A673 (cell line): ENCODE data around the gene SRGAP1.

Source experiments
- EZH2 ChIP-seq: fragments of 200-600 bp; sonication (generic); IDR thresholded peaks from 2 replicates; pipeline ENCODE4 v1.6.1; 2017; ENCODE audit warnings: borderline replicate concordance, low read depth, mild to moderate bottlenecking, mixed read lengths, antibody characterized with exemption, low read length; ENCODE audit not compliant: poor library complexity, severe bottlenecking
- TF ChIP-seq, protein P1 (sequence below): fragments of 300-800, 200-600 bp; sonication (generic); conservative IDR thresholded peaks from 2 replicates; pipeline ENCODE4 v1.5.1; 2017; ENCODE audit warnings: low read depth, mild to moderate bottlenecking, antibody characterized with exemption, low read length, moderate library complexity, mixed read lengths

DNA sequence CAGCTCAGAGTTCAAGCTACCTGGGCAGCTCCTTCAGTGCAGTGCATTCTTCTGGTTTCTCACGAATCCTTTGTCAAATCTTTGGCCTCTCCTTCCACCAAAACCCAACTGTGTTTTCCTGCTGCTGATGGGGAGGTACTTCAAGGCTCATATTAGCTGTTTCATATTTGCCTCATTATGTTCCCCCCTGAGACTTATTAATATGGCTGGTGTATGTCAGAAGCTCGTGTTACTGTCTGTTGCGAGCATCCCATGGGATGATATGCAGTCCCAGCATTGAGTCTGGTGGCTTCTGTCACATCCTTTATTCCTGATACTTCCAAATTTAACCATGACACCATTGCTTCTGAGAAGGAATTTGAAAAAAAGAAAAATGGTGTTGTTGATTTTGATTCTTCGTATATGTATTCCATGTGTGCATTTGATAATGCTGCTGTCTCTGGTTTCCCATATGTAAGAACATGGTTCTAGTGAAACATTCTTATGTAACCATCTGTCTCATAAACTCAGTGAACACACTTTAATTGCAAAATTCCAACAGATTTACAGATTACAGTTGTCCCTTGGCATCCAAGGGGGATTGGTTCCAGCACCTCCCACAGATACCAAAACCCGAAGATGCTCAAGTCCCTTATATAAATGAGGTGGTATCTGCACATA lies 228.5 kb downstream of the SRGAP1 start:
- TF ChIP-seq, protein P1, sequence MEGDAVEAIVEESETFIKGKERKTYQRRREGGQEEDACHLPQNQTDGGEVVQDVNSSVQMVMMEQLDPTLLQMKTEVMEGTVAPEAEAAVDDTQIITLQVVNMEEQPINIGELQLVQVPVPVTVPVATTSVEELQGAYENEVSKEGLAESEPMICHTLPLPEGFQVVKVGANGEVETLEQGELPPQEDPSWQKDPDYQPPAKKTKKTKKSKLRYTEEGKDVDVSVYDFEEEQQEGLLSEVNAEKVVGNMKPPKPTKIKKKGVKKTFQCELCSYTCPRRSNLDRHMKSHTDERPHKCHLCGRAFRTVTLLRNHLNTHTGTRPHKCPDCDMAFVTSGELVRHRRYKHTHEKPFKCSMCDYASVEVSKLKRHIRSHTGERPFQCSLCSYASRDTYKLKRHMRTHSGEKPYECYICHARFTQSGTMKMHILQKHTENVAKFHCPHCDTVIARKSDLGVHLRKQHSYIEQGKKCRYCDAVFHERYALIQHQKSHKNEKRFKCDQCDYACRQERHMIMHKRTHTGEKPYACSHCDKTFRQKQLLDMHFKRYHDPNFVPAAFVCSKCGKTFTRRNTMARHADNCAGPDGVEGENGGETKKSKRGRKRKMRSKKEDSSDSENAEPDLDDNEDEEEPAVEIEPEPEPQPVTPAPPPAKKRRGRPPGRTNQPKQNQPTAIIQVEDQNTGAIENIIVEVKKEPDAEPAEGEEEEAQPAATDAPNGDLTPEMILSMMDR: no peak
- no peak for TF ChIP-seq EZH2
